HG02840 (cell line): ENCODE data around the gene LRBA.

Source experiments
- ATAC-seq: cut with Tn5 transposase; IDR thresholded peaks from one replicate; pipeline ENCODE4 v1.9.1; 2021; ENCODE audit warnings: mild to moderate bottlenecking, moderate library complexity, moderate number of reproducible peaks; ENCODE audit not compliant: unreplicated experiment, low FRiP score

The LRBA gene

GRCh38 chr4:150890246-150890645 lies 124.8 kb downstream of the LRBA start:
- no peak for ATAC-seq

- ATAC-seq = no peak
These were observed 125.8 kb downstream of the LRBA start for GRCh38 chr4:150889306-150889705.

- ATAC-seq = no peak
These were observed 126.5 kb downstream of the LRBA start for GRCh38 chr4:150888625-150889024.

- ATAC-seq = no peak
These were observed 126.9 kb downstream of the LRBA start for GRCh38 chr4:150888217-150888616.

- no peak for ATAC-seq
These were observed 128.5 kb downstream of the LRBA start for GRCh38 chr4:150886597-150886996.

- ATAC-seq = no peak
These were observed 130.5 kb downstream of the LRBA start for GRCh38 chr4:150884625-150885024.

GRCh38 chr4:150875367-150875766 lies 139.7 kb downstream of the LRBA start:
- ATAC-seq = no peak

GRCh38 chr4:150874338-150875226 lies 140.5 kb downstream of the LRBA start:
- ATAC-seq = no peak

- ATAC-seq = peak; percentile 89
These were observed 147.9 kb downstream of the LRBA start for GRCh38 chr4:150867148-150867547.

GRCh38 chr4:150863456-150863855 lies 151.6 kb downstream of the LRBA start:
- no peak for ATAC-seq

GRCh38 chr4:150862829-150863228 lies 152.3 kb downstream of the LRBA start:
- no peak for ATAC-seq

- no peak for ATAC-seq
These were observed 155.6 kb downstream of the LRBA start for GRCh38 chr4:150859453-150859852.

GRCh38 chr4:150855981-150856510 lies 159.0 kb downstream of the LRBA start:
- ATAC-seq = no peak

GRCh38 chr4:150854600-150854999 lies 160.5 kb downstream of the LRBA start:
- no peak for ATAC-seq

GRCh38 chr4:150853882-150854281 lies 161.2 kb downstream of the LRBA start:
- no peak for ATAC-seq

- ATAC-seq = no peak
These were observed 162.9 kb downstream of the LRBA start for GRCh38 chr4:150852216-150852615.

GRCh38 chr4:150849016-150849415 lies 166.1 kb downstream of the LRBA start:
- ATAC-seq = no peak

GRCh38 chr4:150828159-150828558 lies 186.9 kb downstream of the LRBA start:
- peak; percentile 93 for ATAC-seq

GRCh38 chr4:150827226-150827625 lies 187.9 kb downstream of the LRBA start:
- no peak for ATAC-seq

GRCh38 chr4:150826306-150826705 lies 188.8 kb downstream of the LRBA start:
- no peak for ATAC-seq

- ATAC-seq = no peak
These were observed 192.7 kb downstream of the LRBA start for GRCh38 chr4:150822407-150822806.

GRCh38 chr4:150821641-150822040 lies 193.4 kb downstream of the LRBA start:
- ATAC-seq = no peak
